Effector memory CD8-positive, alpha-beta T cell (primary cell): Measurements from ENCODE around the gene LDLRAD1.
"Not testable (repeated sequence)": the region's sequence is repeated elsewhere in the genome, so short reads cannot be mapped to it uniquely, and the experiment has no call there.

Source experiments
- ATAC-seq: fragments of 150-1000 bp; cut with Tn5 transposase; replicated peaks from 2 replicates; pipeline ENCODE4 v1.10.0; 2021; ENCODE audit warnings: mild to moderate bottlenecking, moderate library complexity
- DNase-seq, 3 experiments: peaks; one replicate each; pipeline ENCODE4 v3.0.0; 2021
- H3K27ac Mint-ChIP-seq, 2 donors: one replicate each; pipeline ENCODE4 v1.8.0; 2022; ENCODE audit warnings: mild to moderate bottlenecking in 2 of 2, mixed read lengths in 2 of 2, moderate library complexity in 2 of 2
- H3K27me3 Mint-ChIP-seq, 2 donors: one replicate each; pipeline ENCODE4 v1.8.0; 2022; ENCODE audit warnings: mixed read lengths in 2 of 2
- H3K36me3 Mint-ChIP-seq: one replicate; pipeline ENCODE4 v1.8.0; 2022; ENCODE audit warnings: mild to moderate bottlenecking, moderate library complexity, mixed read lengths; ENCODE audit not compliant: insufficient read depth
- H3K4me1 Mint-ChIP-seq, 2 donors: one replicate each; pipeline ENCODE4 v1.8.0; 2022; ENCODE audit warnings: low read depth in 2 of 2, mixed read lengths in 2 of 2
- H3K4me3 Mint-ChIP-seq, 2 donors: one replicate each; pipeline ENCODE4 v1.8.0; 2022; ENCODE audit warnings: mild to moderate bottlenecking in 2 of 2, mixed read lengths in 2 of 2, moderate library complexity in 2 of 2
- H3K9me3 Mint-ChIP-seq, 2 donors: one replicate each; pipeline ENCODE4 v1.8.0; 2022; ENCODE audit warnings: mixed read lengths in 2 of 2

Gene LDLRAD1

GRCh38 chr1:54011316-54012007 lies 6.5 kb downstream of the LDLRAD1 start:
- DNase-seq (no peak), ATAC-seq (no peak)
- no peaks in the 10 kb centered on the region for H3K4me1 Mint-ChIP-seq
- no peaks in the 10 kb centered on the region for H3K9me3 Mint-ChIP-seq
- H3K27me3 Mint-ChIP-seq, result peaks cover 46 to 75% of the 10 kb centered on the region in 2 donors
- no peaks in the 10 kb centered on the region for H3K36me3 Mint-ChIP-seq
- H3K4me3 Mint-ChIP-seq, result no peak overlapping the region
- H3K27ac Mint-ChIP-seq, result no peak overlapping the region

DNA sequence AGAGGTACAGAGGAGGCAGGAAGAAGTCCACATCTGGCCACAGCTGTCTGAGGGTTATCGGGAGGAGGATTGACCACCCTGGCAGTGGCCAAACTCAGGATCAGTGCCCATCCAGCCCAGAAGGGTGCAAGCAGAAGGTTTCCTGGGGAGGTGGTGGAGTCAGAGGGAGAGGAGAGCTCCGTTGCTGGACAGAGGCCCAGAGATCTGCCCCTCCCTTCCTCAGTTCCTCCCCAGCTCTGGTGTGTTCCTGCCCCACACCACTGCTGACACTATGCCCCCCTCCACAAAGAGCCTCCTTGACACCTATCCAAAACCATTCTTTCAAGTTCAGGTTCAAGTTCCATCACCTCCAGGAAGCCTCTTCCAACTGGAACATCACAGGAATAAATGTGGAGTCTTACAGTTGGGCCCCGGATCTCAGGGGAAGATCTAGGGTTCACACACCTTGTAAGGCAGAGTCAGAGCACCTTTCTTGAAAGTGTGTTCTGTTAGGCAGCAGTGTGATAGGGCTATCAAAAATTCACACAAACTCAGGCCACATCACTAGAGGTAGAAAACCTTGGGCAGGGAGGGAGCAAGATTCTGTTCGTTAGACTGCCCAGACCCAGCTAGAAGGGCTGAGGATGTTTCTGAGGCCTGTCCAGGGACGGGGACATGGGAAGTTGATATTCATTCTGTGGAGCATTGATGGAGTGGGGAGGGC lies 7.4 kb downstream of the LDLRAD1 start:
- H3K27me3 Mint-ChIP-seq, result peaks cover 51 to 77% of the 10 kb centered on the region in 2 donors
- H3K4me1 Mint-ChIP-seq, result no peaks in the 10 kb centered on the region
- no peak overlapping the region for H3K4me3 Mint-ChIP-seq
- H3K27ac Mint-ChIP-seq, result no peak overlapping the region
- no peaks in the 10 kb centered on the region for H3K36me3 Mint-ChIP-seq
- H3K9me3 Mint-ChIP-seq, result no peaks in the 10 kb centered on the region
- ATAC-seq, result no peak
- no peak for DNase-seq

- H3K27ac Mint-ChIP-seq, result no peak overlapping the region
- no peak for ATAC-seq
Measured at GRCh38 chr1:54009406-54009805, 8.6 kb downstream of the LDLRAD1 start.

DNA sequence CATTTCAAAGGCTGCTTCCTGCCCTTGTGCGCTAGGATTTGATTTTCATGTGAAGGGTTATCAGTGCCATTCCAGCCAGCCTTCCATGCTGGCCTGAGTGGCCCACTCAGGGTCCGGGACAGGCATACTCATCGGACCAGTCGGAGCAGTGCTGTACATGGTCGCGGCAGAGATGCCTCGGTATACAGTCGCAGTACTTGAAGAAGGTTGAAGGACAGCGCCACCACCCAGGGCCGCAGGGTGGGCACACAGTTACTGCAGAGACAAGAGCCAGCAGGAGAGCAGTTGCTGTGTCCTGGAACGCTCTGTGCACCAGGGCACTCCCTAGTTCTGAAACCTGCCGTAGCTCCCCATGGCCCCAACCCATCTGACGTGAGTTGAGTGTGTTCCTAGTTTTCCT lies 9.1 kb downstream of the LDLRAD1 start:
- H3K27me3 Mint-ChIP-seq, result peaks cover 49 to 72% of the 10 kb centered on the region in 2 donors
- ATAC-seq (no peak), DNase-seq (no peak)
- H3K9me3 Mint-ChIP-seq, result no peaks in the 10 kb centered on the region
- H3K27ac Mint-ChIP-seq, result no peak overlapping the region
- no peak overlapping the region for H3K4me3 Mint-ChIP-seq
- H3K36me3 Mint-ChIP-seq, result no peaks in the 10 kb centered on the region
- no peaks in the 10 kb centered on the region for H3K4me1 Mint-ChIP-seq

More at GRCh38 chr1:54009406-54009805, 8.6 kb downstream of the LDLRAD1 start:
- no peaks in the 10 kb centered on the region for H3K4me1 Mint-ChIP-seq
- no peaks in the 10 kb centered on the region for H3K9me3 Mint-ChIP-seq
- H3K27me3 Mint-ChIP-seq, result peaks cover 51 to 77% of the 10 kb centered on the region in 2 donors
- no peak for DNase-seq
- H3K36me3 Mint-ChIP-seq, result no peaks in the 10 kb centered on the region
- no peak overlapping the region for H3K4me3 Mint-ChIP-seq

DNA sequence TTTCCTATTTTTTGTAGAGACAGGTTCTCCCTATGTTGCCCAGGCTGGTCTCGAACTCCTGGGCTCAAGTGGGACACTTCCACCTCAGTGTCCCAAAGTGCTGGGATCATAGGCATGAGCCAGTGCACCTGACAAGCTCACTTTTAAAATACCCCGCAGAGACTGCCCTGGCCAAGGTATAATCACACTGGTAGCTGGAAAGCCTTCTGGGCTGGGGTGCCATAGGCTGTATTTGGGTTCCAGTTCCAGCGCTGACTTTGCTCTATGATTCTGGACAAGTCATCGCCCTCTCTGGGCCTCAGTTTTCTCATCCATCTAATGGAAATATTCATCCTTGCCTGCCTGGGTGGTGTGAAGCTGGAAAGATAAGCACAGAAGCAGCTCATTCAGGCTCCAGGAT lies 10.4 kb downstream of the LDLRAD1 start:
- no peaks in the 10 kb centered on the region for H3K36me3 Mint-ChIP-seq
- no peak overlapping the region for H3K27ac Mint-ChIP-seq
- peaks cover 47 to 66% of the 10 kb centered on the region in 2 donors for H3K27me3 Mint-ChIP-seq
- no peak overlapping the region for H3K4me3 Mint-ChIP-seq
- no peaks in the 10 kb centered on the region for H3K4me1 Mint-ChIP-seq
- ATAC-seq, result no peak
- no peak for DNase-seq
- H3K9me3 Mint-ChIP-seq, result no peaks in the 10 kb centered on the region

DNA sequence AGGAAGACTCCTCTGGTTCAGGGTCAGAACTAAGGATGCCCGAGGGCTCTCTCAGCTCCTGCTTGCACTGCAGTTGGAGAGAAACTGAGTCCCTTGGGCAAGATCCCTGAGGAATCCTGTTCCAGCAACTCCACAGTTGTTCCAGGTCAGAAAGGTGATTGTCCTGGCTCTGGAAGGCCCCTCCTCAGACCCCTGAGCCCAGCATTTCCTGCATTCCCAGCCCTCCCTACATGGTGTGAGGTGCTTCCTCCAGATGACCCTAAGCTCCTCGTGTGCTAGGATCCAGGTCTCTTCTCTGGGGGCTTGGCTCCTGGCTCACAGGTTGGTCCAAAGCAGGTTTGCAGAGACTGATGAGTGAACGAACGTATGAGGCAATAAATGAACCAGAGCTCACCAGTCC lies 11.5 kb downstream of the LDLRAD1 start:
- no peak for ATAC-seq
- DNase-seq, result no peak
- Mint-ChIP-seq H3K27ac (no peak overlapping the region), H3K4me3 (no peak overlapping the region), H3K9me3 (no peaks in the 10 kb centered on the region), H3K36me3 (no peaks in the 10 kb centered on the region), H3K4me1 (no peaks in the 10 kb centered on the region), H3K27me3 (peaks cover 43 to 61% of the 10 kb centered on the region in 2 donors)

- peaks cover 26 to 41% of the 10 kb centered on the region in 2 donors for H3K27me3 Mint-ChIP-seq
- DNase-seq (no peak), ATAC-seq (no peak)
- no peaks in the 10 kb centered on the region for H3K9me3 Mint-ChIP-seq
- H3K27ac Mint-ChIP-seq, result no peak overlapping the region
- no peak overlapping the region for H3K4me3 Mint-ChIP-seq
- H3K36me3 Mint-ChIP-seq, result no peaks in the 10 kb centered on the region
- no peaks in the 10 kb centered on the region for H3K4me1 Mint-ChIP-seq
Measured at GRCh38 chr1:54004481-54005049, 13.4 kb downstream of the LDLRAD1 start.

DNA sequence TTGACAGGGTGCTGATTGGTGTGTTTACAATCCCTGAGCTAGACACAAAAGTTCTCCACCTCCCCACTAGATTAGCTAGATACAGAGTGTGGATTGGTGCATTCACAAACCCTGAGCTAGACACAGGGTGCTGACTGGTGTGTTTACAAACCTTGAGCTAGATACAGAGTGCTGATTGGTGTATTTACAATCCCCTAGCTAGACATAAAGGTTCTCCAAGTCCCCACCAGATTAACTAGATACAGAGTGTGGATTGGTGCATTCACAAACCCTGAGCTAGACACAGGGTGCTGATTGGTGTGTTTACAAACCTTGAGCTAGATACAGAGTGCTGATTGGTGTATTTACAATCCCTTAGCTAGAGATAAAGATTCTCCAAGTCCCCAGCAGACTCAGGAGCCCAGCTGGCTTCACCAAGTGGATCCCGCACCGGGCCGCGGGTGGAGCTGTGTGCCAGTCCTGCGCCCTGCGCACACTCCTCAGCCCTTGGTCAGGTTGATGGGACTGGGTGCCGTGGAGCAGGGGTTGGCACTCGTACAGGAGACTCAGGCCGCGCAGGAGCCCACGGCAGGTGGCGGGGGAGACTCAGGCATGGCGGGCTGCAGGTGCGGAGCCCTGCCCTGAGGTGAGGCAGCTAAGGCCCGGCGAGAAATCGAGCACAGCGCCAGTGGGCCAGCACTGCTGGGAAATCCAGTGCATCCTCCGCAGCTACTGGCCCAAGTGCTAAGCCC lies 14.1 kb downstream of the LDLRAD1 start:
- H3K4me3 Mint-ChIP-seq, H3K27ac Mint-ChIP-seq, DNase-seq, H3K9me3 Mint-ChIP-seq, ATAC-seq, H3K4me1 Mint-ChIP-seq, H3K36me3 Mint-ChIP-seq: not testable (repeated sequence)
- H3K27me3 Mint-ChIP-seq, result peaks cover 19 to 35% of the 10 kb centered on the region in 2 donors

- Mint-ChIP-seq H3K4me1 (no peaks in the 10 kb centered on the region), H3K36me3 (no peaks in the 10 kb centered on the region), H3K27ac (no peak overlapping the region), H3K4me3 (no peak overlapping the region), H3K9me3 (no peaks in the 10 kb centered on the region), H3K27me3 (peaks cover 15 to 28% of the 10 kb centered on the region in 2 donors)
- no peak for ATAC-seq
- DNase-seq, result no peak
Measured at GRCh38 chr1:54003249-54003646, 14.7 kb downstream of the LDLRAD1 start.

GRCh38 chr1:54002544-54003248 lies 15.3 kb downstream of the LDLRAD1 start:
- H3K9me3 Mint-ChIP-seq, result no peaks in the 10 kb centered on the region
- no peaks in the 10 kb centered on the region for H3K36me3 Mint-ChIP-seq
- H3K4me1 Mint-ChIP-seq, result no peaks in the 10 kb centered on the region
- no peak overlapping the region for H3K27ac Mint-ChIP-seq
- no peak for DNase-seq
- ATAC-seq, result no peak
- peaks cover 15 to 27% of the 10 kb centered on the region in 2 donors for H3K27me3 Mint-ChIP-seq
- H3K4me3 Mint-ChIP-seq, result no peak overlapping the region

DNA sequence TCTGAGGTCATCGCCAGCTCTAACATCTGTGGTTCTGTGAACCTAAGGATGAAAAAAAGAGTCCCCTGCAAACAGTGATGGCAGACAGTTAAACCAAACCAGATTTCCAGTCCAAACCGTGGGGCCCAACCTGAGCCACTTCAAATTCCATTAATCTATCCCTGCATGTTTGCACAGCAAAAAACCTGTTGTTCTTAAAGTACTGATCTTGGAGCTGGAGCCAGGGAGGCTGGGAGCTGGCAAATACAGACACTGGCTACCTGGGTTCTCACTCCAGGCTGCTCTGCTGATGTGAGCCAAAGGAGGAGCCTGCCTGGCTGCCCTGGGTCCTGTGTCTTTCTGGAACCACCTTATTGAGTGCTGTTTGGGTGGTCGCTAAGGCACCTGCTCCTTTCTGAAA lies 16.4 kb downstream of the LDLRAD1 start:
- Mint-ChIP-seq H3K4me1 (no peaks in the 10 kb centered on the region), H3K4me3 (no peak overlapping the region), H3K27me3 (peaks cover 15 to 24% of the 10 kb centered on the region in 2 donors), H3K36me3 (no peaks in the 10 kb centered on the region), H3K9me3 (no peaks in the 10 kb centered on the region), H3K27ac (no peak overlapping the region)
- ATAC-seq (no peak), DNase-seq (no peak)

DNA sequence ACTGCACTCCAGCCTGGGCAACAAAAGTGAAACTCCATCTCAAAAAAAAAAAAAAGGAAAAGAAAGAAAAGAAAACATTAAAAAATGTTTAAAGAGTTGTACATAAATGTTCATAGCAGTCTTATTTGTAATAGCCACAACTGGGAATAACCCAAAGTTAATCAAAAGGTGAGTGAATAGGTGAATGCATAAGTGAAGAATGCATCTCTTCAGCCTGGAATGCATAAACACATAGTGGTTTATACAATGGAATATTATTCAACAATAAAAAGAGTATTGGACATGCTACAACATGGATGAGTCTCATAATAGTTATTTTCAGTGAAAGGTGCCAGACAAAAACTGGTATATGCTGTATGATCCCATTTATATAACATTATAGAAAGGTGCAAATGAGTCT lies 18.1 kb downstream of the LDLRAD1 start:
- ATAC-seq (no peak), DNase-seq (no peak)
- H3K9me3 Mint-ChIP-seq, result no peaks in the 10 kb centered on the region
- no peaks in the 10 kb centered on the region for H3K4me1 Mint-ChIP-seq
- H3K36me3 Mint-ChIP-seq, result peaks cover 1% of the 10 kb centered on the region
- H3K4me3 Mint-ChIP-seq, result no peak overlapping the region
- peaks cover 10 to 12% of the 10 kb centered on the region in 2 donors for H3K27me3 Mint-ChIP-seq
- H3K27ac Mint-ChIP-seq, result no peak overlapping the region

DNA sequence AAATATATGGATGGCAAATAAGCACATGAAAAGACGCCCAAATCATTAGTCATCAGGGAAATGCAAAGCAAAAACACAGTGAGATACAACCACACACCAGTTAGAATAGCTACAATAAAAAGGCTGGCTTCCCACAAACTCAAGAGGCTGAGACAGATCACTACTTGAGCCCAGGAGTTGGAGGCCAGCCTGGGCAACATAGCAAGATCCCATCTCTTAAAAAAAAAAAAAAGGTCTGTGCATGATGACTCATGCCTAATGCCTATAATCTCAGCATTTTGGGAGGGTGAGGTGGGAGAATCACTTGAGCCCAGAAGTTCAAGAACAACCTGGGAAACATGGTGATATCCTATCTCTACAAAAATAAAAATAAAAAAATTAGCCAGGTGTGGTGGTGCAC lies 19.8 kb downstream of the LDLRAD1 start:
- Mint-ChIP-seq H3K27ac (no peak overlapping the region), H3K27me3 (peaks cover 9 to 12% of the 10 kb centered on the region in 2 donors), H3K4me3 (no peak overlapping the region), H3K9me3 (no peaks in the 10 kb centered on the region), H3K4me1 (no peaks in the 10 kb centered on the region), H3K36me3 (peaks cover 2% of the 10 kb centered on the region)
- DNase-seq (no peak), ATAC-seq (no peak)
